GM19240 (cell line): Measurements from ENCODE around the gene NAALADL2.
"Not testable (repeated sequence)": the region's sequence is repeated elsewhere in the genome, so short reads cannot be mapped to it uniquely, and the experiment has no call there.

ENCODE experiments used
- DNase-seq: peaks from one replicate; pipeline ENCODE4 v3.0.0; 2011; ENCODE audit warnings: low spot score; ENCODE audit not compliant: insufficient read length

Gene NAALADL2

DNA sequence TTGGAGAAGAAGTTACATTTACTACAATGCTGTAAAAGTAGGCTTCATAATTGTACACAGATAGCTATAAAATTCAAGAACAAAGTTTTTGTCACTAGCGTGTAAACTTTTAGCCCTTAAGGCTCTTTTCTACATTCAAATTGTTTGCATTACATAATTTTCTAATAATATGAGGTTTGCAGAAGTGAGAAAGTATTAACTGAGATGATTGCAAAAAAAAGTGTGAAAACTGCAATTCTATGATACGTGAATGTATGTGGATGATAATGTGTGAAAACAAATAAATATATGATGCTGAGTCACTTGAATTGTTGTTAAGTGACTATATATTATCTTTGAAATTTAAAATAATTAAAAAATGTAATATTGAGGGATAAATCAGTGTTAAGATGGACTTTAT lies 557.5 kb downstream of the NAALADL2 start:
- no peak for DNase-seq

DNA sequence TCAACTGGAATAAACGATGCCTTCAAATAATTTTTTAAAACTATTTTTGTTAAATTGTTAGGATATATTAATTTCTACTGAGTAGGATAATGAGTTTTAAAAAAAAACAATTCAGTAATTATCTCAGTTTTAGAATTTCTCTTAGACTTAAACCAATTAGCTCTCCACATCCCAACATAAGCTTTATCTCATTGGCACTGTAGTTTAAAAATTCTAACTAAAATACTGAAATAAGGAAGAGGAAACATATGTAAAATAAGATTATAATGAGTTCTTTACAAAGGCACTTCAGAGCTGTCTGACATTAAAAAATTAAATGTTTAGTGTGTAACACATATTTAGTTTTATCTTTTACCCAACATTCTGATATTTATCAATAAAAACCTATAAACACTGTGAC lies 558.3 kb downstream of the NAALADL2 start:
- no peak for DNase-seq

DNA sequence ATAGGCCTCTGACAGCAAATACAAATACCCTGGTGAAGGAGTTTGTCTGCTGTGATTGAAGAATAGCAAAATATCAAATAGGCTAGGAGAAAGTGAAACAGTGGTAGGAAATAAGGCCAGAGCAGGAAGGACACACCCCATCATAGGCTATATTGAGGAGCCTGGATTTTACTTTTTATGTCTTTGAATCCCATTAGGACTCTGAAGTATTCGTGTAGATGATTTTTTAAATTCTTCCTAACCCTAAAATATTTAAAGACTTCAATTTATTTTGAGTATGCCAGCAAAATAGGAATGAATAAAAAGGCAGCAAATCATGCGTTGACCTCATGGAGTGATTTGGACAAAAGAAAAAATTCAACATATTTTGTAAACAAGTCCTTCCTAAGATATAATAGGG lies 562.8 kb downstream of the NAALADL2 start:
- DNase-seq, result no peak

DNA sequence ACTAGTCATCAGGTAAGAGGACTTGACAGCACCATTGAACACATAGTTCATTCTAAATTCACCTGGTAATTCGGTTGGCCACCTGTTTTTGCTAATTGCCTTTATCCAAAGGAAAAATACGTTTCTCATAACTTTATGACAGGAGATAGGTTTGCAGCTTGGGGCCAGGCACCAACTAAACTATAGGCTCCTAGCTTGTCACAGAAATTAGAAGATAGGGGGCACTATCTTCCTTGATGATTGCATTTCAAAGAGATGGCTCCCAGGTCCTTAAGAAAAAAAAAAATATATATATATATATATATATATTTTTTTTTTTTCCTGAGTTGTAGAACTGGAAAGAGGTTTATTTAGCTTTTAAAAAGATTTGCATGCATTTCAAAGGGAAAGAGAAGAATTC lies 563.6 kb downstream of the NAALADL2 start:
- no peak for DNase-seq

DNA sequence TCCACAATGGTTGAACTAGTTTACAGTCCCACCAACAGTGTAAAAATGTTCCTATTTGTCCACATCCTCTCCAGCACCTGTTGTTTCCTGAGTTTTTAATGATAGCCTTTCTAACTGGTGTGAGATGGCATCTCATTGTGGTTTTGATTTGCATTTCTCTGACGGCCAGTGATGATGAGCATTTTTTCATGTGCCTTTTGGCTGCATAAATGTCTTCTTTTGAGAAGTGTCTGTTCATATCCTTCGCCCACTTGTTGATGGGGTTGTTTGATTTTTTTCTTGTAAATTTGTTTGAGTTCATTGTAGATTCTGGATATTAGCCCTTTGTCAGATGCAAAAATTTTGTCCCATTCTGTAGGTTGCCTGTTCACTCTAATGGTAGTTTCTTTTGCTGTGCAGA lies 564.7 kb downstream of the NAALADL2 start:
- DNase-seq, result not testable (repeated sequence)

DNA sequence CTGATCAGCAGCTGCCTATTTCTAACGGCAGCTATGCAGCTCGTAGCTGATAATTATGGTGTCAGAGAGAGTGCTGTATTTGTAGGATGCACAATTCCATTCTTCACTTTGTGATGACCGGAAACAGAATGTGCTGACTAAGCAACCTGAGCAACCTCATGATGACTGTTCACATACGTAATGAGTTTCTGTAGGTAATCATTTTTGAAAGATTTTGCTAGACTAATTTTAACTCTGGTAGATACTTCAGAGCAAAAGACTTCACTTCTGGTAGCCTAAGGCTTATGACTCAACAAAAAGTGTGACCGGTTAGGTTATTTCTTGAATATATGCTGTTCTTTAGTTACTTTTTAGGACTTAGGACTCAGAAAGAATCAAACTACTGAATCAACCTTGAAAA lies 567.7 kb downstream of the NAALADL2 start:
- DNase-seq, result no peak

DNA sequence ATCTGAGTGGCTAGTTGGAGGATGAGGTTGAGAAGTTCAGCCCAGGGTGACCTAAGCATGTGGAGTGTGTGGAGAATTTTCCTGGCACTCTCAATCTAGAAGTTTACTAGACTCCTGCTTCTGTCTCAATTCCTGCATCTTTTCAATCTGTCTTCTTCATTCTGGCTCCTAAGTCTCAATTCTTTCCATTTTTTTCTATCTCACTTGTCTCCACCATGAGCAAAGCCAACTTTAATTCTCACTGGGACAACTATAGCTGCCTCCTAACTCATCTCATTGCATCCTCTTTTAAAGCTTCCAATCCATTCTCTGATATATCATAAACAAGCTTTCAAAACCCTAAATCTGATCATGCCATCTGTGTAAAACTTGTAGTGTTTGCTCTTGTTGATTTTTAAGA lies 569.3 kb downstream of the NAALADL2 start:
- DNase-seq, result no peak

DNA sequence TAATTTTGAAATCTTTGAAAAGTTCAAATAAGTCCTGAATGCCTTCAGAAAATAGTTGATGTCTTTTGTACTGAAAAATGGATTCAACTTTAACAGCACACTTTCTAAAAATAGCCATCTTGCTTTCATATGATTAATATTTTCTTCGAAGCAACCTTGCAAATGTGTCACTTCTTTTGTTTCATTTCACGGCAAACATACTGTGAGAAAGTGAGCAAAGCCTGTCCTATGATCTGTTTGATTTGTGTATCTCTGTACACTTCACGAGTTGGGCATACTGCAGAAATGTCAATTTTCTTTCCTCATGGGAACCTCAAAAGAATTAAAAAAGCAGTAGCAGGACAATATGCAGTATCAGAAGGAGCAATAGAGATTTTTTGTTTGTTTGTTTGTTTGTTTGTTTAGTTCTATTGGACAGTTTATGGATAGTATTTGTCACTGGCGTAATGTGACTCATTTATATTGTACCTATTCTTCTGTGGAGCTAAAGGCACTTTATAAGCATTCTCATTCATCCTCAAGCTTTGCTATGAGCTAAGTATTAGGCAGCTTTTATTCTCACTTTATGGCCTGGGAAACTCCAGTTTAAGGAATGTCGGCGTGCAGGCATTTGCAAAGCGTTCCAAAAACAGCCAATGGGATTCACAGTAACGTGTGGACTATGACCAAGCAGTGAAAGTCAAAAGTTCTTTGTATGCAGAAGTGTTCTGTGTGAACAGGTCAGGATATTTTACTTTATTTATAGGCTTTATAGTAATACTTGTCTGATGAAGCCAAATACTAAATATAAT lies 572.0 kb downstream of the NAALADL2 start:
- no peak for DNase-seq

DNA sequence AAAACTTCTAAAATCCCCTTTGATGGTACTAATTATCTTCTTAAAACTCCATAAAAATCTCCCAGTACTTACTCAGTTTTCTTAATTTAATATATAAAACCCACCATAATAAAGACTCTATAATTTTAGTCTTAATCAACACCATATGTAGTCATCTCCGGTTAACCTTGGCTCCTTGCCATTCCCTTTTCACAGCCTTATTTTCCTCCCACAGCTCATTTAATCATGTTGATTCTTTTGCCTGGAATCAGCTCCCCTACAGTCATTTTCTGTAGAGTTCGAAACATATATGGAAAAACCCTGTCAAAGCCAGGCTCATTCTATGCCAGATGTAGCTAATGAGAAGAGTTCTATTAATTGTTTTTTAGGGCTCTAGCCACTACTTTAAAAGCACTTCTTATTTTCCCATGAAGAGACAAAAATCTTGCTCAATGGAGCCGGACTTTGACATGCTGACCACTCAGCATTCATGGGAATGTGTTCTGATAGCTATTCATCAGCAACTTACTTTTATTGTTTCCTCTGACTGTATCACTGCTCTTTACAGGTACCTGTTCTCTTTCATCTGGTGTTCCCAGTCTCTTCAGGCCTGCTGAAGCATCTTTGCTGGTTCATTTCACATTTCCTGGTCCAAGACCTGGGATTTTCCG lies 573.4 kb downstream of the NAALADL2 start:
- no peak for DNase-seq

DNA sequence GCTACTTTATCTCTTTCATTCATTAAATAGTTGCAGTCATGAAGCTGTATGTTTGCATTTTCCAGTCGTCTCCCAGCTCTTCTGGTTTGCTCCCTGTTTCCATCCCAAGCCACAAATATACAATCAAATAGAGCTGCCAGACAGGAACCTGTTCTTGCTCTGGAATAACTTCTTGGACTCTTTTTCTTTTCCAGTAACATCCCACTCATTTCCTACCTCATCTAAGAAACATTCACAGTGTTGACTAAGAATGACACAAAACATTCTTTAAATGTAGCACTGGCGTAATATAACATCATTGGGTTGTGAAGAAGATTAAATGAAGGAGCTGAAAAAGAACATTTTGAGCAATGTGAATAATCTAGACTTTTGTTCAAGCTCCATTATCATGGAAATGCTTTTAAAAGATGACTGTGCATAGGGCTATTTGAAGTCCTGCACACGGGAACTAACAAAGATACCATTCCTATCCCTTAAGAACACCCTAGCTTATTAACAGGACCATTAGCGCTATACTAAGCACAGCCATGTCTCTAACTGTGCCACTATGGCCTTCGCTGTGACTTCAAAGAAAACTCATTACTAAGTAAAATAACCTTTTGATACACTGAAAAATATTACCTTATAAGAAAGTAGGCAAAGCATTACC lies 574.0 kb downstream of the NAALADL2 start:
- no peak for DNase-seq

DNA sequence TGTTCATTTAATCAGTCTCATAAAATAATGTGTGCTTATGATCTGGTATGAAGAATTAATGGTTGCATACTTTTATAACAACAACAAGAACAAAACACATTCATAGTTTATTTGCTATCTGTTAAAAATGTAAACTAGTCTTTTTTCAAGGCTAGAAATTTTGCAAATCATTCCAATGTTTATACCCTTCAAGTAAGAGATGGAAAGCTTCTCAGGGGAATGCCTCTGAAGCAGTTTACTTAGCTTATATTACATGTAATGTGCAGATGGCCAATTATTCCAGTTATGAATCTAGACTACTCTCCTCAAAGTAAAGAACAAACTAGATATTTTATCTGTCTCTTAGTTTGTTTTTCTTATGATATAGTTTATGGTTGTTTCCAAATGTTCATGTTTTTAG lies 575.4 kb downstream of the NAALADL2 start:
- no peak for DNase-seq

DNA sequence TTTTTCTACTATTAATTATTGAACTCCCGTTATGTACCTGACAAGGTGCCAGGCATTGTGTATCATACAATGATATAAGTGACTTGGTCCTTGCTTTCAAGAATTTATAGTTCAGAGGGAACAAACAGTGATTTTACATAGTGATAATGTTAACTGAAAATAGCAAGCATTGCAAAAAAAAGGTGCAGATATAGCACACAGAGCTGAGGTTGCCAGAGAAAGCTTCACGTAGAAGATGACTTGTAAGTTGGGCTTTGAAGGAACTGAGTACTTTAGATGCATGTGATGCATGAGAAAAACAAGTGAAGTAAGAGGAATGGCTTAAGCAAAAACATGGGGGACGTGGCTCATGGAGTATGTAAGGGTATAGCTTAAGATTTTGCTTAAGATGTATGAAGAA lies 584.5 kb downstream of the NAALADL2 start:
- DNase-seq, result no peak

DNA sequence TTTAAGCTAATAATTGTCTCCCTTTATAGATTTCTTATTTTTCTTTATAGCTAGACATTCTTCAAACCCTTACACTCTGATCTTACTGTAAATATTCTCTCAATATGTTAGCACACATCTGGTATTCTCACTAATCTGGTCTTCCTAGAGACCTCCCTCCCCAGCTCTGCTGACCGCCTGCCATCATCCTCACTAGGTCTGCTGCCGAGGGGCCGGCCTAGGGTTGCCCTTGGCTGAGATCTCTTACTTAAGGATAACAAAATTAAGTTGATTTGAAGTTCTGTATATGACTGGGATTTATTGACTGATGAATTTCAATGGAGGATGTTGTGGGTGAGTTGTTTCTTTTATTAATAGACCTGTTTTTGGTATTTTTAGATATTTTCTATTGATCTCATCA lies 586.6 kb downstream of the NAALADL2 start:
- no peak for DNase-seq

DNA sequence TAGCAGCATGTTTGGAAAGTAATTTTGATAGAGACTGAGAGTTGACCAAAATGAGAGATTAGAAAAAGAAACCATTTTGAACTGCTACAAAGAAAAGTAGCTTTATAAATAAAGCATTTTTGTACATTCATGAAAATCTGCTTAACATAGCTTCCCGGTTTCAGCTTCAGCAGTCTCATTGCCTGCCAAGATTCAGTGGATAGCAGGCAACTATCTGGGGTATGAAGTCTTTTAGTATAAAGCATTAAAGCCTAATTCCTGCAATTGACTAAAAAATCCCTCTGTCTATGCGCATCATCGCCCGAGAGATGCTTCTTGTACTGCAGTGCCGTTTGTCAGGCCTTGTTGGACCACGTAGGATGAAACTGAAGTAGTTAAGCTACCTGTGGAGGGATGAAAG lies 588.4 kb downstream of the NAALADL2 start:
- DNase-seq, result no peak

DNA sequence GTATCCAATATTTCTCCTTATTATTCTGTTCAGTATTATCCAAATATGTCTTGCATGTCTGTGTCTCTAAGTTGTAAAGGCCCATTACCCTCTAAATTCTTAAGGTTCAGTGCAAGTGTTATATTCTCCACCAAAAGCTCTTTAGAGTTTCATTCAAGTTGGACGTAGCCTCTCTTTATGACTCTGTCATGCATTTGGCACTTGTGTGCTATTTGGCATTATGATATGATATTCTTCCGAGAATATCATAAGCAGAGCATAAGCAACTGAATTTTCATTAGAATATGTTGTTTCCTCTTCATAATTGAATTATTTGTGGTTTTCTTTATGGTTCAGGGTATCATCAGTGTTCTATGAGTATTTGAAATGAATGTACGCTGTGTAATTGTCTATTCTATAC lies 594.2 kb downstream of the NAALADL2 start:
- DNase-seq, result no peak

DNA sequence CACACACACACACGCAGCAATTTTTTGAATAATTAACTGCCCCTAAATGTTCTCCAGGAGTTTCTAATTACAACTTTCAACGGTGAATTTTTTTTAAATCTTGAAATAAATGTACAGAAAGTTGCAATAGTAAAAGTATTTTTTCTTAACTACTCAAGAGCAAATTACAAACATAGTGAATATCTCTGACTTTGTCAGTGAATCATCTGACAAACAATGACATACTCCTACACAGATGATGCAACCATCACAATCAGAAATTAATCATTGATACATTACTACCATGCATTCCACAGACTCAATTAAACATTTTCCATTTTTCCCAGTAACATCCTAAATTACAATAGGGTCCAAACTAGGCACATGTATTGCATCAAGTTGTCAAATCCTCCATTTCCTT lies 597.3 kb downstream of the NAALADL2 start:
- DNase-seq, result no peak

DNA sequence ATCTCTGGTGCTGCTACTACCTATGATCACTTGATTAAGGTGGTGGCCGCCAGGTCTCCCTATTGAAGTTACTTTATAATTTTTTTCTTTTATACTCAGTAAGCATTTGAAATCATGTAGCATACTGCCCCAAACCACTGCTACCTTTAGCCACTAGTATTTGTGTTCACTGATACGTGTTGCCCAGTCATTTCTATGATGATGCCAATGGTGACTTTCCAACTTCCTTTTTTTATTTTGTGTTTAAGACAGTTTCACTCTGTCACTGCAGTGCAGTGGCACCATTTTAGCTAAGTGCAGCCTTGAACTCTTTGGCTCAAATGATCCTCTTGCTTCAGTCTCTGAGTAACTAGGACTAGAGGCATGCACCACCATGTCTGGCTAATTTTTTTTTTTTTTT lies 598.2 kb downstream of the NAALADL2 start:
- no peak for DNase-seq

DNA sequence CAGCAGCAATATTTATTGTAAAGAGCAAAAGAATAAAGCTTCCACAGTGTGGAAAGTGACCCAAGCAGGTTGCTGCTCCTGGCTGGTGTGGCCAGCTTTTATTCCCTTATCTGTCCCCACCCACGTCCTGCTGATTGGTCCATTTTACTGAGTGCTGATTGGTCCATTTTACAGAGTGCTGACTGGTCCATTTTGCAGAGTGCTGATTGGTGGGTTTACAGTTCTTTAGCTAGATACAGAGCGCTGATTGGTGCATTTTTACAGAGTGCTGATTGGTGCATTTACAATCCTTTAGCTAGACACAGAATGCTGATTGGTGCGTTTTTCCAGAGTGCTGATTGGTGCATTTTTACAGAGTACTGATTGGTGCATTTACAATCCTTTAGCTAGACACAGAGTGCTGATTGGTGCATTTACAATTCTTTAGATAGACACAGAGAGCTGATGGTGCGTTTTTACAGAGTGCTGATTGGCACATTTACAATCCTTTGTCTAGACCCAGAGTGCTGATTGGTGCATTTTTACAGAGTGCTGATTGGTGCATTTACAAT lies 601.8 kb downstream of the NAALADL2 start:
- DNase-seq, result not testable (repeated sequence)

DNA sequence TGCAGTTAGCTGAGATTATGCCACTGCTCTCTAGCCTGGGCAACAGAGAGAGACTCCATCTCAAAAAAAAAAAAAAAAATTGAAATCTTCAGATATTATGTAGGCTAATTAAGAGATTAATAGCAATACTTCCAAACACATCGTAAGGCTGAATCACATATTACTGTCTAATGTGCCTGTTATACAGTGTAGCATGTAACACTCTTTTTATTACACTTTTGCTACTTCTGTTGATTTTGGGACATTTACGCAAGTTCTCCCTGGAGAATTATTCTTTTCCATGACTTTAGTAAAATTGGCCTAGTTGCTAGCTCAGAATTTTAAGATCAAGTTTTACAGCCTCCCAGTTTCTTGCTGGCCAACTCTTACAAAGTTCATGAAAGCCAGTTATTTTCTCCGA lies 605.2 kb downstream of the NAALADL2 start:
- no peak for DNase-seq

DNA sequence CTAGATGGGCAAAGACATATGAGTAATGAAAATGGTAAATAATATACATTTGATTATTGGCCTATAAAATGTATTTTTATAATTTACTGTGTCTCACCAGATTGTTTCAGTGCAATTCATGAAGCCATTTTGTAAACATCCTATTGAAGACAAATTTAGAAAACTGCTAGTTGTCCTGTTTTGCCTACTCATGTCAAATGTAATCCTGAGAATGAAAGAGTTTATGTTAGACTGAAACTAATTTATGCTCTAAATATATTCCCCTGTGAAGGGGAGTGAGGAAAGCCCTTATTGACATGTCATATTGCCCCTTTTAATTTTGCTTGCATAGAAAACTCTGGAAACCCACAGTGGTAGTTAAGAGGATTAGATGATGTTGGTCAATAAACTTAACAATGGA lies 610.0 kb downstream of the NAALADL2 start:
- no peak for DNase-seq

DNA sequence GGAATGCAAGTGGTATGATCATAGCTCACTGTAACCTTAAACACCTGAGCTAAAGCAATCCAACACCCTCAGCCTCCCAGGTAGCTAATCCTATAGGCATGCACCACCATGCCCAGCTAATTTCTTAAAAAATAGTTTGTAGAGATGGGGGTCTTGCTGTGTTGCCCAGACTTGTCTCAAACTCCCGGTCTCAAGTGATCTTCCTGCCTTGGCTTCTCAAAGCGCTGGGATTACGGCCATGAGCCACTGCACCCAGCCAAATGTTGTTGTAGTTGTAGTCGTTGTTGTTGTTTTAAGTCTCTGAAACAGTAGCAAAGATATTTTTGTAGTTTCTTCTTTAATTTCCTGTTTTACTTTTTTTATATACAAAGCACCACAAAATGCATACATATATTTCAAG lies 616.6 kb downstream of the NAALADL2 start:
- DNase-seq, result no peak

DNA sequence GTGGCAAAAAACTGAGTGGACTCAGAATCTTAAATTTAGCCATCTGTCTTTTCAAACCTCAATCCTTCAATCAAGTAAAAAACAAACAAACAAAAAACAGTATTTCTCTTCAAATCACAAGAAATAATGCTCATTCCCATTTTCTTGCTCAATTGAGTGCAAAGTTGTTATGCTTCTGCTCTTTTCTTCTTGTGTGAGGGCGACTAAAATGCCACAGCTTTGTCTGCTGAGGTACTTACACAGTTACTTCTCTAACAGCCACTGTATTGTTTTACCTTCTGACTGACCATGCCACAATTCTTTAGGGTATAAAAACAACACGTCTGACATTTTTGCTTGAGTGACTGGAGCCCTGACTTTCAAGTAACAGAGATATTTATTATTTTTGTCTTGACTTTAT lies 617.4 kb downstream of the NAALADL2 start:
- DNase-seq, result no peak
